DOHH2 (cell line): Measurements from ENCODE around the gene CLEC12A.

Experiments used
- CTCF ChIP-seq: fragments of 200-600 bp; sonication (generic); IDR thresholded peaks from one replicate; pipeline ENCODE4 v1.5.1; 2014; ENCODE audit warnings: antibody characterized with exemption, mild to moderate bottlenecking, low read depth, low read length; ENCODE audit not compliant: poor library complexity, severe bottlenecking
- EZH2phosphoT487 ChIP-seq: fragments of 200-600 bp; sonication (generic); IDR thresholded peaks from 2 replicates; pipeline ENCODE4 v1.6.1; 2017; ENCODE audit warnings: borderline replicate concordance, mild to moderate bottlenecking, antibody characterized with exemption, low read length, moderate library complexity, mixed read lengths

DNA sequence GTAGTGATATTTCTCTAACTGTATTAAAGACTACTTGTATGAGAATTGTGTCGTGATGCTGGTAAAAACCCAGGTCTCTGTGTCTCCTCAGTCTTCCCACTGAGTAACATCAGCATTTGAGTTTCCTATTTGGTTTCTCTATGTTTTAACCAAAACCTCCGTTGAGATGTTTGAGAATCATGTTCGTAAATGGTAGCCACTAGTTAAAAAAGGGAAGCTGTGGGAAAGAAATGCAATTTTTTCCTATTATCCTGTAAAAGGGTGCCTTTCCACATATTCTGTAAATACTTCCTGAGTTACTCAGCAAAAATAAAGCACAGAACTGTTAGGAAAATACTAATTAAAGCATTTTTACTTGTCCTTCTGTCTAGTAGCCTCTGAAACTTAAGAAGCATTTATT is 20.7 kb downstream of the CLEC12A start:
- TF ChIP-seq CTCF (no peak), EZH2phosphoT487 (no peak)
